Activated naive CD4-positive, alpha-beta T cell treated with anti-CD3 and anti-CD28 coated beads, Interleukin-2, amount 10 ng/mL, durations not matched to agents 7 days and 5 days (primary cell): ENCODE data around the gene TMEM207.

Experiments
- CTCF ChIA-PET: fragments of 350-600 bp; sonication (Branson Sonifier 250); formaldehyde crosslinking; loops from one replicate; lab custom pipeline; 2021; ENCODE audit warnings: antibody characterized with exemption; lab: Charles Lee
- DNase-seq: peaks from one replicate; pipeline ENCODE4 v3.0.0-alpha.2; 2020
- H3K27ac Mint-ChIP-seq: one replicate; pipeline ENCODE4 v1.8.0; 2021; ENCODE audit warnings: mild to moderate bottlenecking, moderate library complexity, mixed read lengths
- H3K27me3 Mint-ChIP-seq: one replicate; pipeline ENCODE4 v1.8.0; 2021; ENCODE audit warnings: mild to moderate bottlenecking, mixed read lengths
- H3K36me3 Mint-ChIP-seq: one replicate; pipeline ENCODE4 v1.8.0; 2021; ENCODE audit warnings: mixed read lengths
- H3K4me1 Mint-ChIP-seq: one replicate; pipeline ENCODE4 v1.8.0; 2021; ENCODE audit warnings: mixed read lengths
- H3K4me3 Mint-ChIP-seq: one replicate; pipeline ENCODE4 v1.8.0; 2021; ENCODE audit warnings: mild to moderate bottlenecking, moderate library complexity, mixed read lengths
- H3K9me3 Mint-ChIP-seq: one replicate; pipeline ENCODE4 v1.8.0; 2021; ENCODE audit warnings: mixed read lengths

The TMEM207 gene

DNA sequence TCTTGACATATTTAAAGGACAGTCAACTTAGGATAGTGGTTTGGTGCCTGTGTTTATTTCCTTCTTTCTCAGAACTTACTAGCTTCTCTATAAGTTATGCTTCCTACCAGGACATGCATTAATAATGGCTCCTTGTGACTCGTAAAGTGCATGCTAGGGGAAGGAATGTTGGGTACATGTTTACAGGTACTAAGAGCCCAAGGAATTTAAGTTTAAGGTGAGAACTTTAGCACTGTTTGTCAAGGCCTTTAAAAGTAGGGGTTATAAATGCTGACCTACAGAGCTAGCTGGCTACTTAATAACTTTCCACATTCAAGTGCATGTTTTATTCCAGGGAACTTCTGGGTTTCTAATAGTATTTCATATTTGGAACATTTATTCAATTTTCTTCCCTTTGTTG lies at the start of gene TMEM207:
Gene TMEM207, minus strand, starts transcription at position 101 of the 400 bp plus-strand sequence. Its CDS starts 92 bp downstream, at position 9.
- no peak within 1 kb of the TSS for H3K4me3 Mint-ChIP-seq
- H3K9me3 Mint-ChIP-seq: no peaks in the 10 kb centered on the region
- H3K36me3 Mint-ChIP-seq: no peaks in the 10 kb centered on the region
- DNase-seq: no peak
- CTCF ChIA-PET: no interaction called here
- no peak within 1 kb of the TSS for H3K27ac Mint-ChIP-seq
- H3K4me1 Mint-ChIP-seq: peaks cover 10% of the 10 kb centered on the region
- H3K27me3 Mint-ChIP-seq: peaks cover 3% of the 10 kb centered on the region

DNA sequence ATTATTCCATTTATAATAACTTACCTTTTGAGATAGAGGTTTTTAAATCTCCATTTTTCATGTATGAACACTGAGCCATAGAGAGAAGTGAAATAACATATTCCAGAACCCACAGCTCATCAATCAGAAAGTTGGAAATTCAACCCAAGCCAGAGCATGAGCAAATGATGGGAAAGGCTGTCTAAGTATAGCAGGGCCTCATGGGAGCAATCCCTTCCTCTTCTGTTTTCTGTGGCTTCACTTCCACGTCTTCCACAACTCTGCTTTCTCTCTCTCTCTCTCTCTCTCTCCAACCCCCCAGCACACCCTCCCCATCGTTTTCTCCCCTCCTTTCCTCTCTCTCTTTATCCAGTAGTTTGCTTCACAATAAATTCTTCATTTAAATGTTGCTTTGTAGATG lies 49.4 kb upstream of the TMEM207 start:
- H3K4me1 Mint-ChIP-seq: no peaks in the 10 kb centered on the region
- no peak for DNase-seq
- H3K36me3 Mint-ChIP-seq: no peaks in the 10 kb centered on the region
- H3K27me3 Mint-ChIP-seq: peaks cover 17% of the 10 kb centered on the region
- CTCF ChIA-PET: interaction anchor here (0.8 kb wide), 1 partner anchor 9 kb away, joined by 4 read pairs; no protein-coding TSS in a partner anchor
- no peak overlapping the region for H3K4me3 Mint-ChIP-seq
- no peaks in the 10 kb centered on the region for H3K9me3 Mint-ChIP-seq
- no peak overlapping the region for H3K27ac Mint-ChIP-seq

DNA sequence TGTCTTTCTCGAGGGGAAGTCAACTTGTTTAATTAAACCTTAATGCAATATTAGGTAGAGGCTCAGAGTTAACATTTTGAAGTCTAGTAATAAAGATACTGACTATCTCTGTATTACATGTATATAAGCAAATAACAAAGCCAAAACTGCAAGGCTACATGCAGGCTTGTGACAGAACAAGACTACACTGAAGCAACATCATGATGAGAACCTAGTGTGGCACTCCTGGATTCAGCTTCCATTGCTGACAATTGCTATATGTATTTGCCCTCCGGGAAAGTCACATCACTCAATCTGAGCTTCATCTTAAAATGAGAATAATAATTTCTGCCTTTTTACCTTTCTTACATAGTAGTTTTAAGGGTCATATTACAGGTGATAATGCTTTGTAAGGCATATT lies 48.6 kb upstream of the TMEM207 start:
- Mint-ChIP-seq H3K36me3 (no peaks in the 10 kb centered on the region), H3K9me3 (no peaks in the 10 kb centered on the region), H3K27me3 (peaks cover 13% of the 10 kb centered on the region), H3K4me1 (no peaks in the 10 kb centered on the region), H3K4me3 (no peak overlapping the region), H3K27ac (no peak overlapping the region)
- DNase-seq: no peak
- CTCF ChIA-PET: interaction anchor here (0.8 kb wide), 1 partner anchor 10 kb away, joined by 4 read pairs; no protein-coding TSS in a partner anchor

DNA sequence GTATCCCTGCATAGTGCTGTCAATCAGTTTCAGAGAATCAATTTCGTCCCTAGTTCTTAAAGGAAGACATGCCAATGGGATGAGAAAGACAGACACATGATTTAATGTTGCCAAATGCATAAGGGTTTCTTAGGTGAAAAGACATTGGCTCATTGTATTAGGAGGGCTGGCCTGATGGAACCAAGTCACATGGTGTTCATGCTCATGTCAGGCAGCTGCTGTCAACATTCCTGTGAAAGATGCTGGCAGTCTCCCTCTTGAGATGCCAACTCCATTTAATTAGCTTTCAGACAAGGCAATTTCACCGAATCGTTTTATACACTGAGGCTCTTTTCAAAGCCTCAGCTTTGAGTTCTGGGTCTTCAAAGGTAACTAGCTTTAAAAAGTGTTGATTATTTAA lies 48.1 kb upstream of the TMEM207 start:
- Mint-ChIP-seq H3K27me3 (peaks cover 16% of the 10 kb centered on the region), H3K4me1 (no peaks in the 10 kb centered on the region), H3K4me3 (no peak overlapping the region), H3K9me3 (no peaks in the 10 kb centered on the region), H3K27ac (no peak overlapping the region), H3K36me3 (no peaks in the 10 kb centered on the region)
- DNase-seq: no peak
- CTCF ChIA-PET: no interaction called here

DNA sequence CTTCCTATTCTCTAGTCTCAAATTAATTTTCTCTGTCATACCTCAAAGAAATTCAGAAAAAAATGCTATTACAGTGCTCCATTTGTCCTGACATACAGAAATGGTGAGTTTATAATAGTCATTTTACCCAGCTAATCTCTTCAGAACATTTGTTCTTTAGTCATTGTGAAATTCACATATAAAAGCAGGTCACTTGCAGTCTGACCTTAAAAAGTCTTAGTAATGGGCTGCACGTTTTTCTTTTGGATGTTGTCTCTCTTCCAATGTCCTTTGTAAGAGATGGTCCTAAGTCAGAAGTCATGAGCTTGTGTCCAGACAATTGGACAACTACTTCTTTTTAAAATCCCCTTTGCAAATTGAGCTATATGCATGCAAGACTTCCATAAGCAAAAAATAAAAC lies 47.2 kb upstream of the TMEM207 start:
- Mint-ChIP-seq H3K27me3 (peaks cover 21% of the 10 kb centered on the region), H3K36me3 (no peaks in the 10 kb centered on the region), H3K4me3 (no peak overlapping the region), H3K4me1 (peaks cover 3% of the 10 kb centered on the region), H3K9me3 (no peaks in the 10 kb centered on the region), H3K27ac (no peak overlapping the region)
- no peak for DNase-seq
- CTCF ChIA-PET: interaction anchor here (0.7 kb wide), 1 partner anchor 200 kb away, joined by 5 read pairs; no protein-coding TSS in a partner anchor

DNA sequence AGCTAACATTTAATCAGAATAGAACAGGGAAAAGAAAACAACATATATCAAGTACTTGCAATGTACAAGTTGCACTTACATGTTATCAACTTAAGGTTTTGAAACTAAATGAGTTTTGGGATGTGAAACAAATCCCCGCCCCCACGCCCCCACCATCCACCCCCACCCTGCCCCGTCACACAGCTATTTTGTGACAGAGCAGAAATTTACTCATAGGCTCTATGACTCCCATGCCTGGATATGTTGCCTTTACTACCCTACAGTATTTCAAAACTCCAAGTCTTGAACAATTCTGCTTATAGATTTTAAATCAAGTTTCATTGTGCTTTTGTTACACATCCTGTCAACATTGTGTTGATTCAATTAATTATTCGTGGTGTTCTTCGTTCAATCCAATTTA lies 46.1 kb upstream of the TMEM207 start:
- no peaks in the 10 kb centered on the region for H3K9me3 Mint-ChIP-seq
- H3K27me3 Mint-ChIP-seq: peaks cover 26% of the 10 kb centered on the region
- no peak overlapping the region for H3K4me3 Mint-ChIP-seq
- DNase-seq: no peak
- H3K27ac Mint-ChIP-seq: no peak overlapping the region
- no peaks in the 10 kb centered on the region for H3K36me3 Mint-ChIP-seq
- CTCF ChIA-PET: no interaction called here
- H3K4me1 Mint-ChIP-seq: peaks cover 6% of the 10 kb centered on the region

DNA sequence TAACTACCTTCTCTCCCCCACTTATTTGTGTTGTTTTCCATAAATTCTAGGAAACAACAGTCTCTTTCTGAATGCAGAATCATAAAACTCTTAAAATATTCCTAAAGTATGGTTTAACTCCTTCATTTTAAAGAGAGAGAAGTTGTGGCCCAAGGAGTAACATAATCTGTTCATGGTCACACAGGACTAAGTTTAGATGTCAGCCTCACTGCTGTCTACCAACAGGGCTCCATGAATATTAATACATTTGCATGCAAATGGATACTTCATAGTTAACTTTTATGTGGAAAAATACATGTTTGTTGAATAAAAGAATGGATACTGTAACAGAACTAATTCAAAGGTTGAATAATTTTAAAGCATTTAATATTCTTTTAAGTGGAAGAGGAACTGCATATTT lies 45.7 kb upstream of the TMEM207 start:
- H3K4me1 Mint-ChIP-seq: peaks cover 6% of the 10 kb centered on the region
- no peaks in the 10 kb centered on the region for H3K36me3 Mint-ChIP-seq
- no peak for DNase-seq
- H3K27ac Mint-ChIP-seq: no peak overlapping the region
- peaks cover 26% of the 10 kb centered on the region for H3K27me3 Mint-ChIP-seq
- no peak overlapping the region for H3K4me3 Mint-ChIP-seq
- CTCF ChIA-PET: no interaction called here
- H3K9me3 Mint-ChIP-seq: no peaks in the 10 kb centered on the region

DNA sequence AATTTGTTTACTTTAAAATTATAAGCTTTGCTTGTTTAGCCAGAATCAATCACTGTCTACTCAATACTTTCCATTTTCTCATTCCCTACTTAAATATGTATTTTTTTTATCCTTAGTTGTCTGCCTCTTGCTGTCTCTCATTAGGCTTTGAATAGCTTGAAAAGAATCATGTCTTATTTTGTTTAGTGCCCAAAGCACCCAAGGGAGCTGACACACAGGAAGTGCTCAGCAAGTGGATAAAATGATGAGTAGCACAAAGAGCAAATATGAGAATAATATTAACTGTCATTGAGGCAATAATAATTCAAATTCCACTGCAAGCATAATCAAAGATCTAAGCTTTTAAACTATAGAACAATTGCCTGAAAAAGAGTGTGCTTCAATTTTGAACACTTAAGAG lies 45.2 kb upstream of the TMEM207 start:
- CTCF ChIA-PET: interaction anchor here (1.2 kb wide), 1 partner anchor 19 kb away, joined by 3 read pairs; the partner anchor contains the start of gene IL1RAP
- Mint-ChIP-seq H3K27me3 (peaks cover 26% of the 10 kb centered on the region), H3K4me3 (no peak overlapping the region), H3K4me1 (peaks cover 6% of the 10 kb centered on the region), H3K36me3 (no peaks in the 10 kb centered on the region), H3K27ac (no peak overlapping the region), H3K9me3 (no peaks in the 10 kb centered on the region)
- no peak for DNase-seq

DNA sequence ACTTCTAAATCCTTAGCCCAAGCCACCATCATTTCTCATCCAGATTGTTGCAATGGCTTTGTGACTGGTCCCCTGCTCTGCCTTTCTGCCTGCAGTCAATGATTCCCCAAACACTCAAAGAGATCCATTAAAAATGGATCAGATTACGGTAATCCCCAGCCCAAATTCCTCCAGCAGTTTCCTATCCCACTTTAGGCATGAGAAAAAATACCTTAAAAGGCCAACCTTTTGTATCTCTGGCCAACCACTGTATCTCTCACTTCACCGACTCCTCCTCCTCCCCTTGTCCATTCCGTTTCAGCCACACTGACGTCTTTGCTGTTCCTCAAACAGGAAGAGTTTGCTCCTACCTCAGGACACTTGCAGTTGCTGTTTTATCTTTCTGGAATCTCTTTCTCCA lies 43.3 kb upstream of the TMEM207 start:
- Mint-ChIP-seq H3K27ac (no peak overlapping the region), H3K27me3 (peaks cover 31% of the 10 kb centered on the region), H3K4me3 (no peak overlapping the region), H3K9me3 (no peaks in the 10 kb centered on the region), H3K36me3 (no peaks in the 10 kb centered on the region), H3K4me1 (peaks cover 6% of the 10 kb centered on the region)
- CTCF ChIA-PET: no interaction called here
- DNase-seq: no peak

DNA sequence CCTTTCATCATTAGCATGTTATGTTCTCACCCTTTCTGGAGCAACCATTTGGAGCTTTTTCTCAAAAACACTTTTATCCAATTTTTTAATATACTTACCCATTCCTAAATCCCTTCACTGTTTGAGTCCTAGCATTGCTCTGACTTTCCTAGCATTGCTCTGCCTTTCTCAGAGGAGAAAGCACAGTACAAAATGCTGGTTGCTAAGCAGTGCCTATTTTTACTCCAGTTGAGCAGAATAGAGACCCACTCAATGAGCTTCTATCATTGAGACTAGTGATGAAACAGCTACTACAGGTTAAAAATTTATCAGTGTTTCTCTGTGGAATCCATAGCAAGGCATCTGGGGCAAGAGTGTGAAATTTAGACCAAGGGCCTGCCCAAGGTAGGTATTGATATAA lies 42.4 kb upstream of the TMEM207 start:
- CTCF ChIA-PET: no interaction called here
- Mint-ChIP-seq H3K36me3 (no peaks in the 10 kb centered on the region), H3K27ac (no peak overlapping the region), H3K4me1 (peaks cover 6% of the 10 kb centered on the region), H3K9me3 (no peaks in the 10 kb centered on the region), H3K27me3 (peaks cover 32% of the 10 kb centered on the region), H3K4me3 (no peak overlapping the region)
- no peak for DNase-seq

DNA sequence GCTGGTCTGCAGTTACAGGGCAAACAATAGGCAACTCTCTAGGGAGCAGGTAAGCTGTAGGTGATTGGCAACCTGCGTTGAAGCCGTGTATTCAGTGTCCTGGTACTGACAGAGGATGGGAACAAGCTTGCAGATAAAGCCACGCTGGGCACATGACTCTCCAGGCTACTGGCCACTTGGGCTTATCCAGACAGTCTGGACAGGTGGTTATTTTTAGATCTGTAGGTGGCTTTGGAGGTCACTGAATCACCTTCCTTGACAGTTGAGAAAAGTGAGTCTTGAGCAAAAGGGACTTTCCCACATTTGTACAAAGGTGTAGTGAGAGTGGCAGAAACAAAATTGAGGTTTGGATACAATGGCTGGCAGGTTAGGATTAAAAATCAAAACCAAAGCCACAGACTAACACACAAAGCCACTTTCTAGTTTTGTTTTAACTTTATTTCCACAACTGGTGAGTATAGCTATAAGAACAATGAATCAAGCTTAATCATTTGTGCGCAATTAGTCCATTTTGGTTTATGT lies 41.9 kb upstream of the TMEM207 start:
- no peak for DNase-seq
- Mint-ChIP-seq H3K4me1 (peaks cover 6% of the 10 kb centered on the region), H3K36me3 (no peaks in the 10 kb centered on the region), H3K4me3 (no peak overlapping the region), H3K9me3 (no peaks in the 10 kb centered on the region), H3K27ac (no peak overlapping the region), H3K27me3 (peaks cover 27% of the 10 kb centered on the region)
- CTCF ChIA-PET: no interaction called here

DNA sequence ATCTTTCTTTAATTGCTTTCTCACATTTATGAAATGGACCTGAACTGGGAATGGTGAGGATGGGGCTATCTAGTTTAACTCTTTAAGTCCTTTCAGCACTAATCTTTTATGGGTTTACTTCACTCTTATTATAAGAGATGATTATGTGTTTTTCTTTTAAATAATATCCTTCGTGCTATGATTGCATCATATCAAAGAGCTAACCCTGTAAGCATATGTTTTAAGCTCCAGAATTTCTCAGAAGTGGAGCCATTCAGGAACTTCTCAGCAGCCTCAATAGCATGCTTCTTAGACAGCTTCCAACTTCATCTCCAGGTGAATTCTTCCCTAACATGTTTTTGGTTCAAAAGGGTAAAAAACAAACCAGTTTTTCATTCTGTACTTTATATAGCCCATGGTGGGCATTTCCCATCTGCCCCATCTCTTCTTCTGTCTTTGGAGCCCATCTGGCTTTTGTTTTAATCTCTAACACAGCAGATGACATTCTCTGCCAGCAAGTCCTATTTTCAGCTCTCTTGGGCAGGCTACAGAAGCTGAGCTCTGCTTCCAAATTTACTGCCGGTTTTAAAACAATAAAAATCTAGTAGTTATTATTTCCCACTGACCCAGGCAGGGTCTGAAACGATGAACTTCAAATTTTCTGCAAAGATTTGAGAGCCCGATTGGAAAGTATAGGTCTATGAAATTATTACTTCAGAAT lies 37.4 kb upstream of the TMEM207 start:
- H3K9me3 Mint-ChIP-seq: no peaks in the 10 kb centered on the region
- CTCF ChIA-PET: no interaction called here
- no peaks in the 10 kb centered on the region for H3K36me3 Mint-ChIP-seq
- peaks cover 6% of the 10 kb centered on the region for H3K4me1 Mint-ChIP-seq
- H3K27ac Mint-ChIP-seq: no peak overlapping the region
- peaks cover 23% of the 10 kb centered on the region for H3K27me3 Mint-ChIP-seq
- no peak overlapping the region for H3K4me3 Mint-ChIP-seq
- DNase-seq: no peak

DNA sequence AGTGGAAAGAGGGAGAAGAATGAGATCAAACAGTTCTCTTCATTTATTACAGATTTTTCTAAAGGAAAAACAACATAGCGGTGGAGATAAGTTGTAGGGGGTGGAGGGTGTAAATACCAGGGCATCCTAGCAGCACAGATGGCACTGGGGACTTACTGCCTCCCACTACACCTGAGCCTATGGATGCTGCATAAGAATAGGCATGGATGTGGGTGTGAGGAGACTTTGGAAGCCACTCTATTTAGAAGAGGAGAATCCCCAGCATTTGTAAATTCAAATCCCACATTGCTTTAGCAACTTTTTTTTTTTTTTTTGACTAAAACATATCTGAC lies 36.8 kb upstream of the TMEM207 start:
- CTCF ChIA-PET: no interaction called here
- Mint-ChIP-seq H3K36me3 (no peaks in the 10 kb centered on the region), H3K4me1 (peaks cover under 1% of the 10 kb centered on the region), H3K4me3 (no peak overlapping the region), H3K27ac (no peak overlapping the region), H3K9me3 (no peaks in the 10 kb centered on the region), H3K27me3 (peaks cover 19% of the 10 kb centered on the region)
- DNase-seq: no peak

DNA sequence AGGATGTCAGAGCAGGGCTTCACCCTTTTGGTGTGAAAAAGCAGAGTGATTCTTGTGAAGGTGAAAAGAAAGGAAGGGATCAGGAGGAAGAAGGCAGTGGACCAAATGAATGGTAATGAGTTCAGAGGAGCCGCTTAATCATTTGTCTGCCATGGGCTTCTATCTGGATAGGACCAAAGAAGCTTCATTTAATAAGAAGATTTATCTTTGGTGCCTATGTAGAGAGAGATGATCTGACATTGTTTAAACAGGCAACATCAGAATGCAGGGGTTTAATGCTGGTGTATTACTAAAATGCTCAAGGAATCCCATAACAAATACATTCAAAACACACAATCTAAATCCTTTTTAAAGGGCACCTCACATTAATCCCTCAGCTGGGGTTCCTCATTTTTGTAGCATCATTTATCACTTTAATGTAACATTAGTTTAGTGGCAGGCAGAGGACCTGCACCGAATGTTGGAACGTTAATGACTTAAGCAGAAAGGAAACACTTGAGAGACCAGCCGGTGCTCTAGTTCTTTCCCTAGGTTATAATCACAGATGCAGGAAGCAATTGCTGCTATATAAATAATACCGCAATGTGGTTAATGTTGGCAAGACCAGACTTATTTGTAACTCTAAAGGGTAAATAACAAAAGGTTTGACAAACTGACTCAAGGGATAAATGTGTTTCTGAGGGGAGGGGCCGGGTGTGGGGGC lies 36.3 kb upstream of the TMEM207 start:
- CTCF ChIA-PET: no interaction called here
- H3K27me3 Mint-ChIP-seq: peaks cover 16% of the 10 kb centered on the region
- no peak overlapping the region for H3K4me3 Mint-ChIP-seq
- no peaks in the 10 kb centered on the region for H3K36me3 Mint-ChIP-seq
- H3K9me3 Mint-ChIP-seq: no peaks in the 10 kb centered on the region
- no peak for DNase-seq
- no peak overlapping the region for H3K27ac Mint-ChIP-seq
- no peaks in the 10 kb centered on the region for H3K4me1 Mint-ChIP-seq

DNA sequence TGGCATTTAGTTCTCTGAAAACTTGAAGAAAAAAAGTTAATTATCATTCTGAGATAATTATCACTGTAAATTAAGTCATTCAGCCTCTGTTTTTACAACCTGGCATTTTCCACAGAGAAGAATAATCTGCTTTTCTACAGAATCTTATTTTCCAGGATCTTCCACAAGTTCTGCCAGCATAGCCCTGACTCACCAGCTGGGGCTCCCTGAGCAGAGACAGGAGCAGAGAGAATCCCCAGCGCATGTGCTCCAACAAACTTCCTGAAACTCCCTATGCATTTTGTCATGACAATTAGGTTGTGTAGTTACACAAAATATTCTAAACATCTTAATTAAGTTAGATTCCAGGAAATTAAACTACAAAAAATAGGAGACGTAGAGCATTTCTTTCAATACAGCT lies 32.1 kb upstream of the TMEM207 start:
- Mint-ChIP-seq H3K4me3 (no peak overlapping the region), H3K9me3 (no peaks in the 10 kb centered on the region), H3K36me3 (no peaks in the 10 kb centered on the region), H3K4me1 (no peaks in the 10 kb centered on the region), H3K27ac (no peak overlapping the region), H3K27me3 (peaks cover 8% of the 10 kb centered on the region)
- CTCF ChIA-PET: no interaction called here
- no peak for DNase-seq
